NCI-H82 treated with DMSO at 0.1 percent for 48 hours (cell line): Measurements from ENCODE around the gene DDIT4.
A peak's percentile ranks its signal among the peaks of the same experiment; 100 is the strongest.
"Not testable (repeated sequence)": the region's sequence is repeated elsewhere in the genome, so short reads cannot be mapped to it uniquely, and the experiment has no call there.

Source experiments
- DNase-seq: peaks from one replicate; lab custom pipeline; 2025; ENCODE audit not compliant: unreplicated experiment; lab: John Stamatoyannopoulos, UW

The DDIT4 gene

DNA sequence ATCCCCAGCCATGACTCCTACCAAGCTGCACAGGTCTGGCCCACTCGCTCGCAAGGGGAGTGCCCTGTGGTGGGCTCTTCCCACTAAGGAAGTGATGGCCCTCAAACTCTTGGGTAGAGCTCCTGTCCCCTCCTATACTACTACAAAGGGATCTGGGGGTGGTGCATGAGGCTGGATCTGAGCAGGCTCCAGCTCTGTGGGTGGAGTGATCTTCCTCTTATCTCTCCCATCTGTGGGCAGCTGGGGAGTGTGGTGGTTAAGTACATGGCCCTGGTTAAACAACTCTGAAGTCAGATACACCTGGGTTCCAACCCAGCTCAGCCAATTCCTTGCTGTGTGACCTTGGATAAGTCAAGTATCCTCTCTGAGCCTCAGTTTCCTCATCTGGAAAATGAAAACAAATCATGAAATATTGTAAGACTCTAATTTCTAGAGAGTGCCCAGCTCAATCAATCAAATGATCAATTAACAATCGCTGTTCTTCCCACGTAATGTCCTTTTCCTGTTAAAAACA lies 17.4 kb downstream of the DDIT4 start:
- DNase-seq, result no peak

GRCh38 chr10:72292223-72292691 lies 18.5 kb downstream of the DDIT4 start:
- no peak for DNase-seq

- no peak for DNase-seq
Observed at GRCh38 chr10:72295330-72295910, 21.7 kb downstream of the DDIT4 start.

- not testable (repeated sequence) for DNase-seq
Observed at GRCh38 chr10:72296829-72297280, 23.1 kb downstream of the DDIT4 start.

- DNase-seq, result no peak
Observed at GRCh38 chr10:72297281-72297804, 23.6 kb downstream of the DDIT4 start.

DNA sequence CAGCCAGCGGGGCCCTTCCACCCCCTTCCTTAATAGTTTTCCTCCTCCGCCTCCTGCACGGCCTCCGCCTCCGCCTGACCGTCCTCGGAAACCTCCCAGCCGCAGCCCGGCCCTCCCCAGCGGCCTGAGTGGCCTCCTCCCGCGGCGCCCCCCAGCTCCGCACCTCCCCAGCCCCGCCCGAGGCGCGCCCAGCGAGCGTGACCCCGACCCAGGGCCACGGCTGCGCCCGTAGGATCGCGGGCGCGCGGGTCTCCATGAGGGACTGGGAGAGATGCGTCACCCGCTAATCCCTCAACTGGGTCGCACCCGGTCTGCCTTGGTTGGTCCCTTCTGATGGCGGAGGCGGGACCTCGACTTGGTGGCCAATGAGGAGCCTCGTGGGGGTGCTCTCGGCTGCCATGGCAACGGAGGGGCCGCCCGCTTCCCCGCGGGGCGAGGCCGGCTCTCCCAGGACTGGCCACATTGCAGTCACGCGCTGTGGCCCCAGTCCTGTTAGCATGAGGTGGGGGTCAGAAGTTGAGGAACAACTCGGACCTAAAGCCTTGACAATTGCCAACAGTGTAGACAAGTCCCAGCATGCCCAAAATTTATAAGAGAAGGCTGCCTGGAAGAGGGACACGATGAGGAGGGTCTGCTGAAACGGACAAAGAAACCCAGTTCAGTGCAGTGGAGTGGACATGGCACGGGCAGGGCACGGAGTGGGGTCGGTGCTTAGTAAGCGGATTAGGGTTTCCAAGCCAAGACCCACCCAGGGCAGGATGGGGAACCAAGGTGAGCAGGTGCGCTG lies 24.3 kb downstream of the DDIT4 start:
- DNase-seq, result peak; percentile 76

DNA sequence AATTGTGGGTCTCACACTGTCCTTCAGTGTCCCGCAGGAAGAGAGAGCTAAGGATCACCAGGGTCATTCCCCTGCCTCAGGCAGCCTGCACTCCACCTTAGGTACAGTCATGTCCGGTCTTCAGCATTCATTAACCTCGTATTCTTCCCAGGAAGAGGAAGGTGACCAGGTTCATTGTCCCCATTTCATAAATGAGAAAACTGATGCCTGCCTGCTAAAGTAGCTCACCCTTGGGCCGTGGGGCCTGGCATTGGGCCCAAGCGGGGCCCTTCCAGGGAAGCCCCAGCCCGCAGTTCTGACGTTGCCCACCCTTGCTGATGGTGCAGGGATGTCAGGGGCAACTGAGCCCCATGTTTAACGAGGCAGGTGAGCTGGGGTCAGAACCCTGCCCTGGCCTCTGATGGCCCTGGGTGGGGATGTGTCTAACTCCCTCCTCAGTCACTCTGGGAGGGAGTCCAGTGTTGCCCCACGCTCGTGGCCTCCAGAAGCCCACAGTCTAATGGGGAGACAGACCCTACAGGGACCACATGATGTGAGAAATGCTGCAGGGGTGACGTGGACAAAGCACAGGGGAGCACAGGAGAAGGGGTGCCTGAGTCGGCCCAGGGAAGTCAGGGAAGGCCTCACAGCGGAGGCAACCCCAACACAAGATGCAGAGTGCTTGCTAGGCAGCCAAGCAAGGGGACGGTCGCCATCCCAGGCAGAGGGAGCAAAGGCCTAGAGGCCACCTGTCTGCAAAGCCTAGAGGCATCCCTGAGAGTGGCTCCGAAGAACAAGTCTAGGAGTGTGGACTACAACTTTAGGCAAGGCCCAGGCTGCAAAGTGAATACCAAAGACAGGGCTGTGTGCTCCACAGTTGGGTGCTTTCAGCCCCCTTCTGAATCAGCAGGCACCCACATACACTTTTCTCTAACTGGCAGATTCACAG lies 25.1 kb downstream of the DDIT4 start:
- no peak for DNase-seq

GRCh38 chr10:72303424-72304128 lies 29.9 kb downstream of the DDIT4 start:
- DNase-seq, result no peak

- DNase-seq, result no peak
Observed at GRCh38 chr10:72306215-72306760, 32.6 kb downstream of the DDIT4 start.

- not testable (repeated sequence) for DNase-seq
Observed at GRCh38 chr10:72307711-72308110, 34.0 kb downstream of the DDIT4 start.

GRCh38 chr10:72308320-72308987 lies 34.7 kb downstream of the DDIT4 start:
- DNase-seq, result no peak

- no peak for DNase-seq
Observed at GRCh38 chr10:72309290-72310240, 35.8 kb downstream of the DDIT4 start.

DNA sequence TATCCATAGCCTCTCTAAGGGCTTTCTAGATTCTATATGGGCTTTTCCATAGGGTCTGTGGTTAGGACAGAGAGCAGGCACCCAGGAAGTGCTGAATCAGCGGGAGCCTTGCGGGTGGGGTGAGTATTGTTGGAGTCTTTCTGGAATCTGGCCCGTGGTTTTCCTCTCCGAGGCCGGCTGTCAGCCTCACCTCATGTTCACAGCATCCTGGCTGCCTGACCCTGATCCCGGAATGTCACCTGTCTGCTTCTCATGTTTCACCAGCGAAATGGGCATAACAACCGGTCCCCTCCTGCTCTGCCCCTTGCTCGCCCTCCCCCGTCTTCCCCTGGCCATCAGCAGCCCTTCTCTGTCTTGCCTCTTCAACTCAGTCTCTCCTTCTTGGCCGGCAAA lies 36.5 kb downstream of the DDIT4 start:
- DNase-seq, result no peak

DNA sequence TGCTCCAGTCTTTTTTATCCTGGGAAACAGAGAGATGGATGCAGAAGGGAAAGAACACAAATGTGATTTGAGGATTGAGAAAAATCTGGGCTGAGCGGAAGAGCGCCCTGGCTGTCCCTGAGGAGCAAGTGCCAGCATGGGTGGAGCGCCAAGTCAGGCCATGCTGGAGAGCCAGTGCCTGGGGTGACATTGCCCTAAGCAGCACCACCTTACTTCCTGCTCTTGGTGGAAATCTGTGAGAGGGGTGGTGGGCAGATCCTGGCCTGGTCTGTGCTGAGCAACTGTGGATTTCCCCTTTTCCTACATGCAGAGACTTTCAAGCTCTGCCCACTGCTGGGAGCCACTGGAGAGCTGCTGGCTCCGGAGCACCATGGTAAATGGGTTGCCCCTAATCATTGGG lies 36.9 kb downstream of the DDIT4 start:
- DNase-seq, result no peak

DNA sequence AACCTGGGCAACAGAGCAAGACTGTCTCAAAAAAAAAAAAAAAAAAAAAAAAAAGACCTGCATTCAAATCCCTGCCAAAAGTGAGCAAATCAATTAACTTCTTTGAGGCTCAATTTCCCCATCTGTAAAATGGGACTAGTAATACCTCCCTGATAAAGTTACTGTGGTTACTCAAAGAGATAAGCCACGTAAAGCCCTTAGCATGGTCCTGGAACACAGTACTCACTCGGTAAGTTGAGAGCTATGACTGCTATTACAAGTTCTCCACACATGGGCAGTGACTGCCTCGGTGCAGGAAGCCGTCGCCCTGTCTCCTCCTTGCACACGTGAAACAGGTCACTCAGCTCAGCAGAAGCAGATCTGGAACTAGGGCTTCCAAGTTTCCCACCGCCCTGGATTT lies 37.9 kb downstream of the DDIT4 start:
- no peak for DNase-seq

GRCh38 chr10:72312865-72313391 lies 39.2 kb downstream of the DDIT4 start:
- DNase-seq, result no peak

GRCh38 chr10:72314263-72314662 lies 40.5 kb downstream of the DDIT4 start:
- DNase-seq, result no peak

DNA sequence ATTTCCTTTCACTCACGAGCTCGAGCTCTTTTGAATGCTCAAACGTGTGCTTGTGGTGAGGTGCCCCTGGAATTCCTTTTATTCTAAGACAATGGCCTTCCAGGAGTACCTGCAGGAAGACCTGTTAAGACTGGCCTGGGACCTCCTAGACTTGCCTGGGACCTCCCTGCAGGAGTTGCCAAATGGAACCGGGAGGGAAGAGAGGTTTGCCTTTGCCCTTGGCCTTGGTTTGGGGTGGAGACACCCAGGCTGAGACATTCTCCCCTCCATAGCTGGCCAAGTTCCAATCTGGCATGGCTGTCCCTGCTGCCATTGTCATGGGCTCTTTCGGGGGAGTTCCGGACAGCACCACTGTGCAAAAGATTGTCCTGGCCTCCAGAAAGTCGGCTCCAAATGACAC lies 41.3 kb downstream of the DDIT4 start:
- DNase-seq, result no peak
